ENCODE data around the gene DIPK1A. TPM values are rescaled to one million over a fixed set of nuclear protein-coding genes. Genes with fewer than 3 reads are reported as not detected.

DIPK1A gene
- total RNA-seq, 3 donors from 2014 or later = 7.6 to 20.4 (median 12.8) TPM

DNA sequence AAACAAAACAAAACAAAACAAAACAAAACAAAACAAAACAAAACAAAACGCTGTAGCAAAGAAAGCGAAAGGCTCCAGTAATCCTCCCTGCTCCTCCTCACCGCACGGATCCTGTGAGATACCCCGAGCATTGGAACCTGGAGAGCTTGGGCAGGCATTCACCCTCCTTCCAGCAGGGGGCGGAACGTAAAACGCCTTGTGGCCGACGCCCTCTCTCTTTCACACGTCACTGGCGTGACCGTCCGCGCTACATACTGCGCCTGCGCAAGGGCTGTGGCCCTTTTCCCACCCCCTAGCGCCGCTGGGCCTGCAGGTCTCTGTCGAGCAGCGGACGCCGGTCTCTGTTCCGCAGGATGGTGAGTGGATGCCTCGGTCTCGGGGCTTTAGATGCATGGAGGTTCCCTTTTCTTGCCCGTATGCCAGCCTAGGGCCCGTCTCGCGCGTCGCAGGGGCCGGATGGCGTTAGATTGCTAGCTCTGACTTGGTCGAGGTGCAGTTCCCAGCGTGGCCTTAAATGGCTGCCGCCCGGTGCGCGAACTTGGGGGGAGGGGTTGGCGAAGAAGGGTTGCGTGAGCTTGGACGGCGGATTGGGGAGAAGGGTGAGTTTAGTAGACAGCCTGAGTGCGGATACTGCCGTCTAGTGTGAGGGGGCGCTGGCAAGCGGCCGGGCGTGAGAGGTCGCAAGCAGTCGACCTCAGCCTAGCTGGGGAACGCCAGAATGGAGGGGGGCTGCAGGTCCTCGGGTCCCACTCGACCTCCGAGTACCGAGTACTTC, 129.3 kb downstream of the DIPK1A start, which contains the start of gene RPL5:
Gene RPL5 (plus strand): TSS at position 279 of the 775 bp plus-strand sequence. CDS start 75 bp downstream, at position 354.
- DNase-seq (peak; percentile 98), ATAC-seq (peak; percentile 99)
- H3K36me3 ChIP-seq (ENCODE audit: low read depth) = no peaks in the 10 kb centered on the region
- peaks cover 24% of the 10 kb centered on the region for H3K4me1 ChIP-seq (ENCODE audit: low read depth)
- intact Hi-C loops (cut with DNase I, micrococcal nuclease) = no loop called here
- TF ChIP-seq, protein P1, sequence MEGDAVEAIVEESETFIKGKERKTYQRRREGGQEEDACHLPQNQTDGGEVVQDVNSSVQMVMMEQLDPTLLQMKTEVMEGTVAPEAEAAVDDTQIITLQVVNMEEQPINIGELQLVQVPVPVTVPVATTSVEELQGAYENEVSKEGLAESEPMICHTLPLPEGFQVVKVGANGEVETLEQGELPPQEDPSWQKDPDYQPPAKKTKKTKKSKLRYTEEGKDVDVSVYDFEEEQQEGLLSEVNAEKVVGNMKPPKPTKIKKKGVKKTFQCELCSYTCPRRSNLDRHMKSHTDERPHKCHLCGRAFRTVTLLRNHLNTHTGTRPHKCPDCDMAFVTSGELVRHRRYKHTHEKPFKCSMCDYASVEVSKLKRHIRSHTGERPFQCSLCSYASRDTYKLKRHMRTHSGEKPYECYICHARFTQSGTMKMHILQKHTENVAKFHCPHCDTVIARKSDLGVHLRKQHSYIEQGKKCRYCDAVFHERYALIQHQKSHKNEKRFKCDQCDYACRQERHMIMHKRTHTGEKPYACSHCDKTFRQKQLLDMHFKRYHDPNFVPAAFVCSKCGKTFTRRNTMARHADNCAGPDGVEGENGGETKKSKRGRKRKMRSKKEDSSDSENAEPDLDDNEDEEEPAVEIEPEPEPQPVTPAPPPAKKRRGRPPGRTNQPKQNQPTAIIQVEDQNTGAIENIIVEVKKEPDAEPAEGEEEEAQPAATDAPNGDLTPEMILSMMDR (IDR thresholded peaks at IDR 0.05) = peak; percentile 97
- no peaks in the 10 kb centered on the region for H3K9me3 ChIP-seq
- peak within 1 kb of the TSS; percentile 94 for H3K4me3 ChIP-seq

DNA sequence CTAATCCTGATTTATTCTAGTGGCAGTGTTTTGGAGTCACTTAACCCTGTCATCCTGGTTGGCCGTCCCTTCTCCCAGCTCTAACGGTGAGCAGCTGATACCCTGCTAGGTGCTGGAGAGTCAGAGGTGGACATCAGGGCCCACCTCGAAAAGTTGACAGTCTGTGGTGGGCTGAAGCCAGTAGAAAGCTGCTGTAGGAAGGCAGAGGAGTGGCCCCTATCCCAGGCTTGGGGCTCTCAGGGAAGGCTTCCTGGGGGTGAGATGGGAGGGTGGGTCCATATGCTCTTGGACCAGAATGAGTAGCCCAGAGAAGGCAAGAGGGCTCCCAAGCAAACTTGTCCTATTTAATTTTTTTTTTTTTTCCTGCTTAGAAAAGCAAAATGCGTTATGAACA, 129.9 kb downstream of the DIPK1A start:
- intact Hi-C loops (cut with DNase I, micrococcal nuclease) = no loop called here
- H3K36me3 ChIP-seq (ENCODE audit: low read depth) = no peaks in the 10 kb centered on the region
- TF ChIP-seq, protein P1 (IDR thresholded peaks at IDR 0.05) = no peak
- H3K9me3 ChIP-seq = no peaks in the 10 kb centered on the region
- ATAC-seq (no peak), DNase-seq (no peak)
- H3K4me1 ChIP-seq (ENCODE audit: low read depth) = peaks cover 23% of the 10 kb centered on the region
- H3K4me3 ChIP-seq = no peak overlapping the region

DNA sequence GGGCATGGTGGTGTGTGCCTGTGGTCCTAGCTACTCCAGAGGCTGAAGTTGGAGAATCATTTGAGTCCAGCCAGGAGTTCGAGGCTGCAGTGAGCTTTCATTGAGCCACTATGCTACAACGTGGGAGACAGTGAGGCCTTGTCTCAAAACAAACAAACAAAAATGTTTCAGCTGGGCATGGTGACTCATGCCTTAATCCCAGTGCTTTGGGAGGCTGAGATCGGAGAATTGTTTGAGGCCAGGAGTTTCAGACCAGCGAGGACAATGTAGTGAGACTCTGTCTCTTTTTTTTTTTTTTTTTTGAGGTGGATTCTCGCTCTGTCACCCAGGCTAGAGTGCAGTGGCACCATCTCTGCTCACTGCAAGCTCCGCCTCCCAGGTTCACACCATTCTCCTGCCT, 134.5 kb downstream of the DIPK1A start:
- no peak for DNase-seq
- Histone ChIP-seq H3K4me1 (ENCODE audit: low read depth) (no peaks in the 10 kb centered on the region), H3K4me3 (no peak overlapping the region), H3K36me3 (ENCODE audit: low read depth) (no peaks in the 10 kb centered on the region), H3K9me3 (no peaks in the 10 kb centered on the region)
- no peak for ATAC-seq
- TF ChIP-seq, protein P1 (IDR thresholded peaks at IDR 0.05) = no peak
- intact Hi-C loops (cut with DNase I, micrococcal nuclease) = no loop called here

DNA sequence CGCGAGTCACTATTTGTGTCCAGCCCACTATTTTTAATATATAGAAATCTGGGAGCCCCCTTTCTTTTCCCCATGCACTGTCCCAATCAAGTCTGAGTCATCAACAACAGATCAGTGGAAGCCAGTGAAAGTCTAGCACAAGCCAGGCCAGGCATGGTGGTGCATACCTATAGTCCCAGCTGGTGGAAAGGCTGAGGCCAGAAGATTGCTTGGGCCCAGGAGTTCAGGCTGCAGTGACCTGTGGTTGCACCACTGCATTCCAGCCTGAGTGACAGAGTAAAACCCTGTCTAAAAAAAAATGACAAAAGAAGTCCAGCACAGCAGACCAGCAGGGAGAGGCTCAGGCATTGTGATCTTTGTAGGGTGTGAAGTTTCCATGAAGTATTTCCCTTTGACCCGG, 138.4 kb downstream of the DIPK1A start:
- H3K9me3 ChIP-seq = no peaks in the 10 kb centered on the region
- ATAC-seq (no peak), DNase-seq (no peak)
- no peak overlapping the region for H3K4me3 ChIP-seq
- no peaks in the 10 kb centered on the region for H3K36me3 ChIP-seq (ENCODE audit: low read depth)
- TF ChIP-seq, protein P1 (IDR thresholded peaks at IDR 0.05) = no peak
- intact Hi-C loops (cut with DNase I, micrococcal nuclease) = no loop called here
- H3K4me1 ChIP-seq (ENCODE audit: low read depth) = peaks cover 7% of the 10 kb centered on the region

DNA sequence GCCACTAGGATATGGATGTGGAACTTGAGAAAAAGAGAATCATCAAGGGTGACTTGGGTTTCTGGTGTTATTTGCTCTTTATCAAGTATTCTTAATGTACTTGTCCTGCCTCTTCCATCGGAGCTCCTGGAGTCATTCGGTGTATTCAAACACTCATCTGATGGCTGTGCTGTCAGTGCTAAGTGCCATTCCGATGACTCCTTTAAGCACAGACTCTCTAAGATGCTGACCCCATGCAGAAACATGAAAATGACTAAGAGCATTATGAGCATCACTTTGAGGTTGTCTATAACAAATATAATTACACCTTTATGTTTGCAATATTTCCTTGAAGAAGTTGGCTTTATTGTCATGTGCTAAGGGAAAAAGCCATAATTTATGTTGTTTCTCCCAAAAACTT, 140.7 kb downstream of the DIPK1A start:
- Histone ChIP-seq H3K9me3 (no peaks in the 10 kb centered on the region), H3K4me1 (ENCODE audit: low read depth) (peaks cover 10% of the 10 kb centered on the region), H3K36me3 (ENCODE audit: low read depth) (no peaks in the 10 kb centered on the region), H3K4me3 (no peak overlapping the region)
- no peak for DNase-seq
- intact Hi-C loops (cut with DNase I, micrococcal nuclease) = no loop called here
- TF ChIP-seq, protein P1 (IDR thresholded peaks at IDR 0.05) = no peak
- ATAC-seq = no peak

Data from mucosa of descending colon (tissue), 3 donors.